Endothelial cell (in vitro differentiated cells): ENCODE data around the gene POFUT2. TPM values are rescaled to one million over a fixed set of nuclear protein-coding genes. Genes with fewer than 3 reads are reported as not detected.

Source experiments
- DNase-seq: peaks from one replicate; pipeline ENCODE4 v3.0.0; 2021; ENCODE audit warnings: low spot score
- H3K27ac Mint-ChIP-seq: one replicate; pipeline ENCODE4 v1.8.0; 2021; ENCODE audit warnings: mixed read lengths, inconsistent platforms; ENCODE audit not compliant: unreplicated experiment
- H3K27me3 Mint-ChIP-seq: one replicate; pipeline ENCODE4 v1.8.0; 2021; ENCODE audit warnings: mild to moderate bottlenecking, moderate library complexity, mixed read lengths, inconsistent platforms; ENCODE audit not compliant: unreplicated experiment
- H3K36me3 Mint-ChIP-seq: one replicate; pipeline ENCODE4 v1.8.0; 2021; ENCODE audit warnings: mild to moderate bottlenecking, low read depth, mixed read lengths, inconsistent platforms; ENCODE audit not compliant: unreplicated experiment
- H3K4me1 Mint-ChIP-seq: one replicate; pipeline ENCODE4 v1.8.0; 2021; ENCODE audit warnings: mild to moderate bottlenecking, mixed read lengths, inconsistent platforms; ENCODE audit not compliant: unreplicated experiment
- H3K4me3 Mint-ChIP-seq: one replicate; pipeline ENCODE4 v1.8.0; 2021; ENCODE audit warnings: mild to moderate bottlenecking, mixed read lengths, inconsistent platforms; ENCODE audit not compliant: unreplicated experiment
- H3K9me3 Mint-ChIP-seq: one replicate; pipeline ENCODE4 v1.8.0; 2021; ENCODE audit warnings: mixed read lengths, inconsistent platforms; ENCODE audit not compliant: unreplicated experiment
- total RNA-seq: library from RNA; stranded (reverse); fragmentation: NEBNext Ultra II Directional; extraction: Animal tissue kit (Norgen Biotek cat#: 25700); gene quantifications from one replicate; pipeline ENCODE4 v1.2.1, GENCODE V29; 2021; ENCODE audit not compliant: unreplicated experiment
- TF ChIP-seq, protein P1 (sequence below): fragments of 200-600 bp; sonication (generic); IDR thresholded peaks from one replicate; pipeline ENCODE4 v1.5.0; 2021; ENCODE audit warnings: antibody characterized with exemption; ENCODE audit not compliant: unreplicated experiment

The POFUT2 gene
- total RNA-seq, 1 donor from 2014 or later = 37.8 TPM

- Mint-ChIP-seq H3K27me3 (peaks cover 3% of the 10 kb centered on the region), H3K4me3 (no peak overlapping the region), H3K36me3 (peaks cover 13% of the 10 kb centered on the region), H3K9me3 (no peaks in the 10 kb centered on the region), H3K27ac (no peak overlapping the region), H3K4me1 (no peaks in the 10 kb centered on the region)
- TF ChIP-seq, protein P1, sequence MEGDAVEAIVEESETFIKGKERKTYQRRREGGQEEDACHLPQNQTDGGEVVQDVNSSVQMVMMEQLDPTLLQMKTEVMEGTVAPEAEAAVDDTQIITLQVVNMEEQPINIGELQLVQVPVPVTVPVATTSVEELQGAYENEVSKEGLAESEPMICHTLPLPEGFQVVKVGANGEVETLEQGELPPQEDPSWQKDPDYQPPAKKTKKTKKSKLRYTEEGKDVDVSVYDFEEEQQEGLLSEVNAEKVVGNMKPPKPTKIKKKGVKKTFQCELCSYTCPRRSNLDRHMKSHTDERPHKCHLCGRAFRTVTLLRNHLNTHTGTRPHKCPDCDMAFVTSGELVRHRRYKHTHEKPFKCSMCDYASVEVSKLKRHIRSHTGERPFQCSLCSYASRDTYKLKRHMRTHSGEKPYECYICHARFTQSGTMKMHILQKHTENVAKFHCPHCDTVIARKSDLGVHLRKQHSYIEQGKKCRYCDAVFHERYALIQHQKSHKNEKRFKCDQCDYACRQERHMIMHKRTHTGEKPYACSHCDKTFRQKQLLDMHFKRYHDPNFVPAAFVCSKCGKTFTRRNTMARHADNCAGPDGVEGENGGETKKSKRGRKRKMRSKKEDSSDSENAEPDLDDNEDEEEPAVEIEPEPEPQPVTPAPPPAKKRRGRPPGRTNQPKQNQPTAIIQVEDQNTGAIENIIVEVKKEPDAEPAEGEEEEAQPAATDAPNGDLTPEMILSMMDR = no peak
- DNase-seq = no peak
Measured at GRCh38 chr21:45277101-45278045, 10.3 kb downstream of the POFUT2 start.

- no peaks in the 10 kb centered on the region for H3K9me3 Mint-ChIP-seq
- H3K4me3 Mint-ChIP-seq = no peak overlapping the region
- H3K4me1 Mint-ChIP-seq = no peaks in the 10 kb centered on the region
- H3K27me3 Mint-ChIP-seq = peaks cover 3% of the 10 kb centered on the region
- peaks cover 13% of the 10 kb centered on the region for H3K36me3 Mint-ChIP-seq
- H3K27ac Mint-ChIP-seq = no peak overlapping the region
- DNase-seq = no peak
- TF ChIP-seq, protein P1 = no peak
Measured at GRCh38 chr21:45276596-45276995, 11.1 kb downstream of the POFUT2 start.

DNA sequence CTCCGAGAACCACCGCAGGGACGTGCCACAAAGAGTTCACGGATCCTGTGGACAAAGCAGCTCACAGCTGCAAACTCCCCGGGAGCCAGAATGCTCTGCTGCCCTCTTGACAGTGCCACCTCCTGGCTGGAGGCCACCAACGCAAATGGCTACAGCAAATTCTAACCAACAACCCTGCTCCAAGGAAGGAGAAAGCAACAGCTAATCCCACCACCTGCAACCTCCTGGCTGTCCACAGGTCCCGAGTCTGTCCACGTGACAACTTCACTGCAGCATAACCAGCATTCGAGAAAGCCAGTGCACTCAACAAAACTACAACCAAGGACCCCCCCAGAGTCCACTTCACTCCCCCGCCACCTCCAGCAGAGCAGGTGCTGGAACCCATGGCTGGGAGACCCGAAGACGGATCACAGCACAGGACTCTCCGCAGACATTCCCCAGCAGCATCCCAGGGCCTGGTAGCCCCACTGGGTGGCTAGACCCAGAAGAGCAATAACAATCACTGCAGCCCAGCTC lies 17.3 kb downstream of the POFUT2 start:
- no peak for DNase-seq
- Mint-ChIP-seq H3K4me3 (peak overlapping the region; percentile 27), H3K36me3 (peaks cover 17% of the 10 kb centered on the region), H3K9me3 (no peaks in the 10 kb centered on the region), H3K4me1 (no peaks in the 10 kb centered on the region), H3K27me3 (peaks cover 2% of the 10 kb centered on the region), H3K27ac (no peak overlapping the region)
- TF ChIP-seq, protein P1 = no peak

GRCh38 chr21:45269861-45270260 lies 17.8 kb downstream of the POFUT2 start:
- DNase-seq = no peak
- Mint-ChIP-seq H3K9me3 (no peaks in the 10 kb centered on the region), H3K27ac (no peak overlapping the region), H3K4me1 (no peaks in the 10 kb centered on the region), H3K4me3 (peak overlapping the region; percentile 27), H3K36me3 (peaks cover 17% of the 10 kb centered on the region), H3K27me3 (peaks cover 2% of the 10 kb centered on the region)
- TF ChIP-seq, protein P1 = no peak

GRCh38 chr21:45267390-45267760 lies 20.3 kb downstream of the POFUT2 start:
- H3K27me3 Mint-ChIP-seq = peaks cover 5% of the 10 kb centered on the region
- no peaks in the 10 kb centered on the region for H3K9me3 Mint-ChIP-seq
- H3K36me3 Mint-ChIP-seq = peaks cover 27% of the 10 kb centered on the region
- TF ChIP-seq, protein P1 = no peak
- no peak overlapping the region for H3K27ac Mint-ChIP-seq
- H3K4me3 Mint-ChIP-seq = peak overlapping the region; percentile 62
- no peak for DNase-seq
- H3K4me1 Mint-ChIP-seq = no peaks in the 10 kb centered on the region
